IMR-90 (cell line): ENCODE results near the gene BRCC3. TPM values are rescaled to one million over a fixed set of nuclear protein-coding genes. Genes with fewer than 3 reads are reported as not detected.

ENCODE experiments used
- ATAC-seq: fragments of 200-7000 bp; cut with Tn5 transposase; 2 replicates; pipeline ENCODE4 v1.9.1; 2020; ENCODE audit warnings: low read depth, mild to moderate bottlenecking, moderate library complexity
- BruUV-seq: library from RNA; stranded (reverse); fragments of 400-500 nt; replicated peaks from 2 replicates; lab custom pipeline; 2021; lab: Mats Ljungman, UMichigan
- CTCF ChIA-PET: fragments of 300-600 bp; formaldehyde crosslinking; extraction: SDS; loops from one replicate; lab custom pipeline; 2021; ENCODE audit warnings: antibody characterized with exemption; lab: Yijun Ruan, JAX
- POLR2A ChIA-PET: fragments of 300-600 bp; sonication (Branson Sonifier 250); formaldehyde crosslinking; loops from one replicate; lab custom pipeline; 2022; ENCODE audit warnings: antibody characterized with exemption; ENCODE audit not compliant: unreplicated experiment; lab: Charles Lee
- DNase-seq: peaks from one replicate; pipeline ENCODE4 v3.0.0; 2013
- H2AFZ ChIP-seq: replicated peaks from 2 replicates; pipeline ENCODE3; 2013; ENCODE audit warnings: low read length, mild to moderate bottlenecking; ENCODE audit not compliant: poor library complexity
- H2AK5ac ChIP-seq: 2 replicates; pipeline ENCODE4 v1.6.1; 2013; ENCODE audit warnings: low read depth, low read length, inconsistent platforms
- H2AK9ac ChIP-seq: replicated peaks from 2 replicates; pipeline ENCODE3; 2013; ENCODE audit warnings: mild to moderate bottlenecking, low read depth, low read length, moderate library complexity; ENCODE audit not compliant: poor library complexity
- H2BK120ac ChIP-seq: 2 replicates; pipeline ENCODE4 v1.6.1; 2013; ENCODE audit warnings: low read depth, low read length, inconsistent platforms
- H2BK15ac ChIP-seq: 3 replicates; pipeline ENCODE4 v1.6.1; 2013; ENCODE audit warnings: low read depth, low read length, inconsistent platforms
- H2BK20ac ChIP-seq: 2 replicates; pipeline ENCODE4 v1.6.1; 2013; ENCODE audit warnings: low read depth, mild to moderate bottlenecking, inconsistent platforms, low read length, moderate library complexity
- H2BK5ac ChIP-seq: 2 replicates; pipeline ENCODE4 v1.6.1; 2013; ENCODE audit warnings: mild to moderate bottlenecking, low read depth, low read length, inconsistent platforms; ENCODE audit not compliant: poor library complexity, severe bottlenecking
- H3K14ac ChIP-seq: replicated peaks from 2 replicates; pipeline ENCODE4 v1.6.1; 2013; ENCODE audit warnings: low read depth, low read length, inconsistent platforms
- H3K18ac ChIP-seq: 2 replicates; pipeline ENCODE4 v1.6.1; 2013; ENCODE audit warnings: low read depth, low read length, control low read depth
- H3K23ac ChIP-seq: 2 replicates; pipeline ENCODE4 v1.6.1; 2013; ENCODE audit warnings: low read depth, low read length, inconsistent platforms
- H3K27ac ChIP-seq: 2 replicates; pipeline ENCODE4 v1.5.1; 2013; ENCODE audit warnings: mild to moderate bottlenecking, control low read depth, low read length; ENCODE audit not compliant: insufficient read depth
- H3K27me3 ChIP-seq: 2 replicates; pipeline ENCODE4 v1.6.1; 2013; ENCODE audit warnings: low read length; ENCODE audit not compliant: control insufficient read depth, insufficient read depth
- H3K36me3 ChIP-seq: 2 replicates; pipeline ENCODE4 v1.6.1; 2013; ENCODE audit warnings: low read length, mixed read lengths; ENCODE audit not compliant: control insufficient read depth, insufficient read depth
- H3K4ac ChIP-seq: 2 replicates; pipeline ENCODE4 v1.6.1; 2013; ENCODE audit warnings: low read depth, low read length, inconsistent platforms
- H3K4me1 ChIP-seq: 2 replicates; pipeline ENCODE4 v1.6.1; 2013; ENCODE audit warnings: low read length, mixed read lengths; ENCODE audit not compliant: control insufficient read depth, insufficient read depth
- H3K4me2 ChIP-seq: 2 replicates; pipeline ENCODE4 v1.6.1; 2013; ENCODE audit warnings: low read depth, mild to moderate bottlenecking, control low read depth, low read length, moderate library complexity
- H3K4me3 ChIP-seq: 2 replicates; pipeline ENCODE4 v1.5.1; 2013; ENCODE audit warnings: low read depth, mild to moderate bottlenecking, control low read depth, low read length, moderate library complexity; ENCODE audit not compliant: insufficient read depth
- H3K56ac ChIP-seq: 2 replicates; pipeline ENCODE4 v1.6.1; 2013; ENCODE audit warnings: low read length, inconsistent platforms; ENCODE audit not compliant: insufficient read depth; ENCODE audit errors: extremely low read depth
- H3K79me1 ChIP-seq, 2 experiments: 2 replicates each; pipeline ENCODE4 v1.6.1; 2013; ENCODE audit warnings: low read length in 2 of 2, inconsistent platforms in 1 of 2, low read depth in 1 of 2
- H3K9ac ChIP-seq: 2 replicates; pipeline ENCODE4 v1.6.1; 2013; ENCODE audit warnings: low read depth, low read length, control low read depth
- H3K9me1 ChIP-seq: 2 replicates; pipeline ENCODE4 v1.6.1; 2013; ENCODE audit warnings: low read length, inconsistent platforms; ENCODE audit not compliant: insufficient read depth
- H3K9me3 ChIP-seq: 2 replicates; pipeline ENCODE4 v1.6.1; 2013; ENCODE audit warnings: low read length; ENCODE audit not compliant: control insufficient read depth, insufficient read depth
- H4K20me1 ChIP-seq: 2 replicates; pipeline ENCODE4 v1.6.1; 2013; ENCODE audit warnings: low read length, inconsistent platforms; ENCODE audit not compliant: insufficient read depth
- H4K5ac ChIP-seq: 2 replicates; pipeline ENCODE4 v1.6.1; 2013; ENCODE audit warnings: mild to moderate bottlenecking, low read depth, low read length, control low read depth
- H4K8ac ChIP-seq, 2 experiments: 2 replicates each; pipeline ENCODE4 v1.6.1; 2013; ENCODE audit warnings: low read depth in 2 of 2, low read length in 2 of 2, control low read depth in 1 of 2, inconsistent platforms in 1 of 2
- H4K91ac ChIP-seq: 2 replicates; pipeline ENCODE4 v1.6.1; 2013; ENCODE audit warnings: low read depth, low read length, inconsistent platforms; ENCODE audit not compliant: insufficient read depth
- BHLHE40 ChIP-seq: fragments of 150-350 bp; IDR thresholded peaks from 2 replicates; pipeline ENCODE4 v1.6.1; 2016; ENCODE audit warnings: mild to moderate bottlenecking, low read depth, low read length
- ELK1 ChIP-seq: fragments of 150-350 bp; IDR thresholded peaks from 2 replicates; pipeline ENCODE4 v1.6.1; 2016; ENCODE audit warnings: low read depth, mild to moderate bottlenecking, low read length, moderate library complexity, borderline replicate concordance
- FOS ChIP-seq: fragments of 150-350 bp; IDR thresholded peaks from 2 replicates; pipeline ENCODE4 v1.6.1; 2016; ENCODE audit warnings: low read depth, low read length
- MAFK ChIP-seq: IDR thresholded peaks from 2 replicates; pipeline ENCODE4 v1.6.1; 2012; ENCODE audit warnings: low read depth, low read length, improper control_type of control experiment
- MAZ ChIP-seq: IDR thresholded peaks from 2 replicates; pipeline ENCODE4 v1.6.1; 2012; ENCODE audit warnings: low read depth, mild to moderate bottlenecking, low read length, improper control_type of control experiment, moderate library complexity, borderline replicate concordance
- NFE2L2 ChIP-seq: fragments of 150-350 bp; IDR thresholded peaks from 2 replicates; pipeline ENCODE4 v1.6.1; 2016; ENCODE audit warnings: low read depth, mild to moderate bottlenecking, low read length
- POLR2A ChIP-seq: IDR thresholded peaks from 2 replicates; pipeline ENCODE4 v1.6.1; 2012; ENCODE audit warnings: mild to moderate bottlenecking, low read depth, low read length
- RAD21 ChIP-seq: IDR thresholded peaks from 2 replicates; pipeline ENCODE4 v1.6.1; 2012; ENCODE audit warnings: low read length, improper control_type of control experiment
- RCOR1 ChIP-seq: IDR thresholded peaks from 2 replicates; pipeline ENCODE4 v1.6.1; 2012; ENCODE audit warnings: mild to moderate bottlenecking, low read length, improper control_type of control experiment; ENCODE audit not compliant: insufficient replicate concordance
- RFX5 ChIP-seq: IDR thresholded peaks from 2 replicates; pipeline ENCODE4 v1.8.0; 2012; ENCODE audit warnings: low read depth, mild to moderate bottlenecking, low read length, moderate library complexity
- SMC3 ChIP-seq: fragments of 150-350 bp; IDR thresholded peaks from 2 replicates; pipeline ENCODE4 v1.6.1; 2016; ENCODE audit warnings: low read depth, mild to moderate bottlenecking, antibody characterized with exemption, low read length, moderate library complexity
- WGBS, 2 experiments: methylation state at CpG; one replicate each; pipeline versions ENCODE4 v1.1.5 to v1.1.7; 2013; ENCODE audit warnings: missing lambda C conversion rate in 2 of 2; ENCODE audit not compliant: insufficient read length in 1 of 2; ENCODE audit errors: extremely low coverage in 2 of 2; 5-methylcytosine and 5-hydroxymethylcytosine counted together
- dilution Hi-C: fragments of 300-500 bp; cut with HindIII; formaldehyde crosslinking; loops from one replicate; pipeline ENCODE4 v1.14.3; 2018; ENCODE audit warnings: low sequenced_read_pairs; ENCODE audit not compliant: unreplicated experiment
- in situ Hi-C: fragments of 300-500 bp; cut with MboI; formaldehyde crosslinking; loops from 3 replicates; pipeline ENCODE4 v1.14.3; 2019; ENCODE audit warnings: low sequenced_read_pairs, inconsistent platforms, mixed read lengths
- intact Hi-C: fragments of 100-400 bp; cut with micrococcal nuclease; formaldehyde crosslinking; loops from 2 replicates; pipeline ENCODE4 v1.10.0; 2022
- polyA plus RNA-seq, 3 experiments: library from polyadenylated mRNA; depleted of rRNA; stranded (reverse); fragments of >200 nt; gene quantifications; 2 replicates each; pipeline ENCODE4 v1.2.3, GENCODE V29; 2012; ENCODE audit warnings: low replicate concordance in 1 of 3
- total RNA-seq: library from RNA; depleted of rRNA; stranded (reverse); fragments of >200 nt; gene quantifications from 2 replicates; pipeline ENCODE4 v1.2.3, GENCODE V29; 2012

BRCC3 gene
- total and polyA plus RNA-seq, 2 of the 4 experiments (the other 2 are of a cell fraction): 14.4 to 24.7 TPM

GRCh38 chrX:155068165-155068564, 3.1 kb upstream of the BRCC3 start:
- POLR2A ChIA-PET: no interaction called here
- in situ Hi-C loops (no loop called here), dilution Hi-C loops (no loop called here), intact Hi-C loops (no loop called here)
- Histone ChIP-seq H3K23ac (no peak overlapping the region), H2BK5ac (peak overlapping the region; percentile 1), H4K20me1 (no peaks in the 10 kb centered on the region), H3K27ac (no peak overlapping the region), H3K4me1 (peaks cover 6% of the 10 kb centered on the region), H4K8ac (no peak overlapping the region), H3K79me1 (peaks cover 8 to 33% of the 10 kb centered on the region in 2 experiments; a peak in 3 of 4 replicates), H4K5ac (no peak overlapping the region), H3K4me3 (no peak overlapping the region), H4K91ac (no peak overlapping the region), H3K14ac (no peak overlapping the region), H3K4me2 (0 out of 2 replicates have a peak overlapping the region, but pooled peaks have one; percentile 4), H3K36me3 (no peaks in the 10 kb centered on the region), H2BK120ac (no peak overlapping the region), H3K9me3 (no peaks in the 10 kb centered on the region), H2AFZ (peak overlapping the region; percentile 66), H3K18ac (no peak overlapping the region), H2BK15ac (no peak overlapping the region), H3K9ac (no peak overlapping the region), H3K27me3 (no peaks in the 10 kb centered on the region), H2AK9ac (no peak overlapping the region), H2BK20ac (no peak overlapping the region), H2AK5ac (no peak overlapping the region), H3K9me1 (no peaks in the 10 kb centered on the region), H3K56ac (no peak overlapping the region), H3K4ac (no peak overlapping the region; the same call in 1 of the 2 replicates)
- no CpG with 5 or more reads among the region's 1 CpG for WGBS, 2 experiments
- TF ChIP-seq SMC3: no peak
- no peak for TF ChIP-seq POLR2A
- no peak for TF ChIP-seq ELK1
- TF ChIP-seq RAD21: no peak
- TF ChIP-seq RFX5: no peak
- no peak for TF ChIP-seq MAZ
- TF ChIP-seq NFE2L2: no peak
- peak; percentile 68 for TF ChIP-seq FOS
- TF ChIP-seq RCOR1: no peak
- no peak for TF ChIP-seq MAFK
- 0 out of 2 replicates have a peak, but pooled peaks have one; percentile 21 for TF ChIP-seq BHLHE40
- no TSS peak for BruUV-seq
- ATAC-seq: 0 out of 2 replicates have a peak, but pooled peaks have one; percentile 4
- peak; percentile 70 for DNase-seq
- CTCF ChIA-PET: no interaction called here
